WTC11 (cell line): Measurements from ENCODE around the gene PRR7. TPM values are rescaled to one million over a fixed set of nuclear protein-coding genes. Genes with fewer than 3 reads are reported as not detected.

Experiments used
- ATAC-seq: fragments of 200-7000 bp; cut with Tn5 transposase; 2 replicates; pipeline ENCODE4 v1.10.0; 2021; ENCODE audit warnings: mild to moderate bottlenecking, moderate library complexity
- CTCF ChIA-PET: fragments of 300-600 bp; sonication (Branson Sonifier 250); formaldehyde crosslinking; loops from one replicate; lab custom pipeline; 2021; ENCODE audit warnings: antibody characterized with exemption; lab: Charles Lee
- POLR2A ChIA-PET: fragments of 350-600 bp; sonication (Branson Sonifier 250); formaldehyde crosslinking; loops from one replicate; lab custom pipeline; 2021; ENCODE audit warnings: antibody characterized with exemption; lab: Charles Lee
- DNase-seq: peaks from one replicate; pipeline ENCODE4 v3.0.0; 2021; ENCODE audit warnings: low spot score
- H3K27ac Mint-ChIP-seq: 2 replicates; pipeline ENCODE4 v1.8.0; 2021; ENCODE audit warnings: mixed read lengths
- H3K27me3 Mint-ChIP-seq: 2 replicates; pipeline ENCODE4 v1.8.0; 2021; ENCODE audit warnings: low read depth, mild to moderate bottlenecking, moderate library complexity, mixed read lengths
- H3K36me3 Mint-ChIP-seq: 2 replicates; pipeline ENCODE4 v1.8.0; 2021; ENCODE audit warnings: mixed read lengths
- H3K4me1 Mint-ChIP-seq: 2 replicates; pipeline ENCODE4 v1.8.0; 2022; ENCODE audit warnings: mixed read lengths
- H3K4me3 Mint-ChIP-seq: 2 replicates; pipeline ENCODE4 v1.8.0; 2021; ENCODE audit warnings: mild to moderate bottlenecking, moderate library complexity, mixed read lengths
- H3K9me3 Mint-ChIP-seq: 2 replicates; pipeline ENCODE4 v1.8.0; 2021; ENCODE audit warnings: mixed read lengths
- ELF4 ChIP-seq: sonication (generic); formaldehyde crosslinking; IDR thresholded peaks from 2 replicates; pipeline ENCODE4 v1.8.1; 2022; ENCODE audit warnings: low read depth, mild to moderate bottlenecking, moderate library complexity, missing genetic modification reagents
- FOXJ3 ChIP-seq: sonication (generic); formaldehyde crosslinking; IDR thresholded peaks from 2 replicates; pipeline ENCODE4 v1.9.0; 2021; ENCODE audit warnings: missing genetic modification reagents, mild to moderate bottlenecking, borderline replicate concordance
- KAT7 ChIP-seq: sonication (generic); formaldehyde crosslinking; IDR thresholded peaks from 2 replicates; pipeline ENCODE4 v1.8.1; 2023; ENCODE audit warnings: missing genetic modification reagents, mild to moderate bottlenecking, borderline replicate concordance
- MYBL2 ChIP-seq: sonication (generic); formaldehyde crosslinking; IDR thresholded peaks from 2 replicates; pipeline ENCODE4 v1.8.1; 2023; ENCODE audit warnings: mild to moderate bottlenecking, moderate library complexity, missing genetic modification reagents
- SMAD4 ChIP-seq: sonication (generic); formaldehyde crosslinking; IDR thresholded peaks from 2 replicates; pipeline ENCODE4 v1.8.0; 2022; ENCODE audit warnings: mild to moderate bottlenecking, missing genetic modification reagents
- TEAD1 ChIP-seq: sonication (generic); formaldehyde crosslinking; IDR thresholded peaks from 2 replicates; pipeline ENCODE4 v1.8.0; 2022; ENCODE audit warnings: mild to moderate bottlenecking, missing genetic modification reagents
- ZMAT4 ChIP-seq: fragments of 250-450 bp; sonication (Bioruptor Pico); IDR thresholded peaks from 2 replicates; pipeline ENCODE4 v1.9.0; 2021; ENCODE audit warnings: mild to moderate bottlenecking
- ZNF121 ChIP-seq: sonication (generic); formaldehyde crosslinking; IDR thresholded peaks from 2 replicates; pipeline ENCODE4 v1.8.0; 2023; ENCODE audit warnings: missing genetic modification reagents
- ZNF232 ChIP-seq: sonication (generic); formaldehyde crosslinking; IDR thresholded peaks from 2 replicates; pipeline ENCODE4 v1.8.0; 2022; ENCODE audit warnings: mild to moderate bottlenecking, missing genetic modification reagents
- ZNF396 ChIP-seq: fragments of 250-450 bp; sonication (Bioruptor Pico); IDR thresholded peaks from 2 replicates; pipeline ENCODE4 v1.8.0; 2021; ENCODE audit warnings: mild to moderate bottlenecking, moderate library complexity, borderline replicate concordance
- ZNF671 ChIP-seq: fragments of 250-450 bp; sonication (Bioruptor Pico); IDR thresholded peaks from 2 replicates; pipeline ENCODE4 v1.8.0; 2021; ENCODE audit warnings: mild to moderate bottlenecking
- total RNA-seq: library from RNA; stranded (reverse); gene quantifications from 3 replicates; pipeline ENCODE4 v1.2.3, GENCODE V29; 2021
- TF ChIP-seq, protein P1 (sequence below): sonication (generic); formaldehyde crosslinking; IDR thresholded peaks from 2 replicates; pipeline ENCODE4 v1.8.0; 2022; ENCODE audit warnings: missing genetic modification reagents
- TF ChIP-seq, protein P2 (sequence below): sonication (generic); formaldehyde crosslinking; IDR thresholded peaks from 2 replicates; pipeline ENCODE4 v1.8.1; 2022; ENCODE audit warnings: missing genetic modification reagents, borderline replicate concordance
- TF ChIP-seq, protein P3 (sequence below): fragments of 250-450 bp; sonication (Bioruptor Pico); IDR thresholded peaks from 2 replicates; pipeline ENCODE4 v1.9.0; 2021; ENCODE audit warnings: mild to moderate bottlenecking
- TF ChIP-seq, protein P4 (sequence below): sonication (generic); formaldehyde crosslinking; IDR thresholded peaks from 2 replicates; pipeline ENCODE4 v1.8.1; 2023; ENCODE audit warnings: mild to moderate bottlenecking, missing genetic modification reagents, borderline replicate concordance
- TF ChIP-seq, protein P5 (sequence below): fragments of 250-450 bp; sonication (Bioruptor Pico); IDR thresholded peaks from 2 replicates; pipeline ENCODE4 v1.8.0; 2021; ENCODE audit warnings: mild to moderate bottlenecking

The PRR7 gene
- total RNA-seq, 1 experiment from 2014 or later: 13.1 TPM

GRCh38 chr5:177503351-177504085, 56.9 kb downstream of the PRR7 start (continued):
- TF ChIP-seq TEAD1 (CRISPR knock-in tag) (no peak), ZNF232 (CRISPR knock-in tag) (no peak)

DNA sequence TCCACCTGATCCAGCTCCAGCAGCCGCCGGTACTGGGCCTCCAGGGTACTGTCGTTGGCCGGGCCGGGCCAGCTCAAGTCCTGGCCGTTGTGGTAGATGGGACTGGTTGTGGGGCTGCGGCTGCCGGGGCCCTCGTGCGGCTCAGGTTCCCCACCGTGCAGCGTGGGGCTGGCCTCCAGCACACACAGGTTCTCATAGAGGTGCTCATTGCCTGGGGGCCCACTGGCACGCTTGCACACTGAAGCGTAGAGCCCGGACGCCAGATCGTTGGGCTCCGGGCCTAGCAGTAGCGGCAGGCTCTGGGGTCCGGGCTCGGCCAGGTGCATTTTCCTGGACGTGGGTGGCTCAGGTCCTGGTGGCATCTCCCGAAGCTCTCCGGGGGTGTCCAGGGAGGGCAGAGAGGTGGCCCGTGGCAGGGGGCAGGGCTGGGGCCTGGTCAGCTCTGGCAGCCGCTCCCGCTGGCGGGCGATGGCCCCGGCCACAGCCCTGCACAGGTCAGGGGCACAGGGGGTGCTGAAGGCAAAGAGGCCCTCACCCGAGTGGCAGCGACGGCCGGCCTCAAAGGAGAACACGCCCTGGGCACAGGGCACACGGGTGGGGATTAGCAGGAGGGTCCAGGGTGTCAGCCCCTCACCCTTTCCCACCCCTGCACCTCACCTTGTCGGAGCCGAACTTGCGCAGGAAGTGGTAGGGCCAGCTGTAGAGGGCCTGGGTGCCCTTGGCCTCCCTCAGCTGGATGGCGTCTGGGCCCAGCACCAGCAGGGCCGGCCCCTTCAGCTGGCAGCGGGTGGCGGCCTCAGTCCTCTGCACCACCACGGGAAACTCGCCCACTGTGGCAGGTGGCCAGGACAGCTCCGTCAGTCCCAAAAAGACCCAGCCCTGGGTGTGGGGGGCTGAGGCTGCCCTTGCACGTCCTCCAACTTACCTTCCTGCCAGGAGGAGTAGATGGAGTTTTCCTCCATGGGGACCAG, 57.8 kb downstream of the PRR7 start:
- Mint-ChIP-seq H3K4me3 (no peak overlapping the region), H3K36me3 (peaks cover 10% of the 10 kb centered on the region), H3K4me1 (peaks cover 11% of the 10 kb centered on the region), H3K27ac (no peak overlapping the region), H3K9me3 (no peaks in the 10 kb centered on the region), H3K27me3 (peaks cover 13% of the 10 kb centered on the region)
- TF ChIP-seq, protein P1, sequence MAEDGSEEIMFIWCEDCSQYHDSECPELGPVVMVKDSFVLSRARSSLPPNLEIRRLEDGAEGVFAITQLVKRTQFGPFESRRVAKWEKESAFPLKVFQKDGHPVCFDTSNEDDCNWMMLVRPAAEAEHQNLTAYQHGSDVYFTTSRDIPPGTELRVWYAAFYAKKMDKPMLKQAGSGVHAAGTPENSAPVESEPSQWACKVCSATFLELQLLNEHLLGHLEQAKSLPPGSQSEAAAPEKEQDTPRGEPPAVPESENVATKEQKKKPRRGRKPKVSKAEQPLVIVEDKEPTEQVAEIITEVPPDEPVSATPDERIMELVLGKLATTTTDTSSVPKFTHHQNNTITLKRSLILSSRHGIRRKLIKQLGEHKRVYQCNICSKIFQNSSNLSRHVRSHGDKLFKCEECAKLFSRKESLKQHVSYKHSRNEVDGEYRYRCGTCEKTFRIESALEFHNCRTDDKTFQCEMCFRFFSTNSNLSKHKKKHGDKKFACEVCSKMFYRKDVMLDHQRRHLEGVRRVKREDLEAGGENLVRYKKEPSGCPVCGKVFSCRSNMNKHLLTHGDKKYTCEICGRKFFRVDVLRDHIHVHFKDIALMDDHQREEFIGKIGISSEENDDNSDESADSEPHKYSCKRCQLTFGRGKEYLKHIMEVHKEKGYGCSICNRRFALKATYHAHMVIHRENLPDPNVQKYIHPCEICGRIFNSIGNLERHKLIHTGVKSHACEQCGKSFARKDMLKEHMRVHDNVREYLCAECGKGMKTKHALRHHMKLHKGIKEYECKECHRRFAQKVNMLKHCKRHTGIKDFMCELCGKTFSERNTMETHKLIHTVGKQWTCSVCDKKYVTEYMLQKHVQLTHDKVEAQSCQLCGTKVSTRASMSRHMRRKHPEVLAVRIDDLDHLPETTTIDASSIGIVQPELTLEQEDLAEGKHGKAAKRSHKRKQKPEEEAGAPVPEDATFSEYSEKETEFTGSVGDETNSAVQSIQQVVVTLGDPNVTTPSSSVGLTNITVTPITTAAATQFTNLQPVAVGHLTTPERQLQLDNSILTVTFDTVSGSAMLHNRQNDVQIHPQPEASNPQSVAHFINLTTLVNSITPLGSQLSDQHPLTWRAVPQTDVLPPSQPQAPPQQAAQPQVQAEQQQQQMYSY: no peak
- no peak for TF ChIP-seq SMAD4 (CRISPR knock-in tag)
- TF ChIP-seq, protein P2, sequence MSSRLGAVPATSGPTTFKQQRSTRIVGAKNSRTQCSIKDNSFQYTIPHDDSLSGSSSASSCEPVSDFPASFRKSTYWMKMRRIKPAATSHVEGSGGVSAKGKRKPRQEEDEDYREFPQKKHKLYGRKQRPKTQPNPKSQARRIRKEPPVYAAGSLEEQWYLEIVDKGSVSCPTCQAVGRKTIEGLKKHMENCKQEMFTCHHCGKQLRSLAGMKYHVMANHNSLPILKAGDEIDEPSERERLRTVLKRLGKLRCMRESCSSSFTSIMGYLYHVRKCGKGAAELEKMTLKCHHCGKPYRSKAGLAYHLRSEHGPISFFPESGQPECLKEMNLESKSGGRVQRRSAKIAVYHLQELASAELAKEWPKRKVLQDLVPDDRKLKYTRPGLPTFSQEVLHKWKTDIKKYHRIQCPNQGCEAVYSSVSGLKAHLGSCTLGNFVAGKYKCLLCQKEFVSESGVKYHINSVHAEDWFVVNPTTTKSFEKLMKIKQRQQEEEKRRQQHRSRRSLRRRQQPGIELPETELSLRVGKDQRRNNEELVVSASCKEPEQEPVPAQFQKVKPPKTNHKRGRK: no peak
- no peak for TF ChIP-seq MYBL2 (CRISPR knock-in tag)
- TF ChIP-seq ELF4: no peak
- TF ChIP-seq ZNF121 (CRISPR knock-in tag): no peak
- no peak for TF ChIP-seq FOXJ3 (CRISPR knock-in tag)
- no peak for DNase-seq
- CTCF ChIA-PET: interaction anchor here (1.1 to 3.8 kb wide), 5 partner anchors 13 to 114 kb away, joined by 3 to 29 read pairs (median 6); no protein-coding TSS in a partner anchor
- ATAC-seq: no peak
- POLR2A ChIA-PET: no interaction called here

DNA sequence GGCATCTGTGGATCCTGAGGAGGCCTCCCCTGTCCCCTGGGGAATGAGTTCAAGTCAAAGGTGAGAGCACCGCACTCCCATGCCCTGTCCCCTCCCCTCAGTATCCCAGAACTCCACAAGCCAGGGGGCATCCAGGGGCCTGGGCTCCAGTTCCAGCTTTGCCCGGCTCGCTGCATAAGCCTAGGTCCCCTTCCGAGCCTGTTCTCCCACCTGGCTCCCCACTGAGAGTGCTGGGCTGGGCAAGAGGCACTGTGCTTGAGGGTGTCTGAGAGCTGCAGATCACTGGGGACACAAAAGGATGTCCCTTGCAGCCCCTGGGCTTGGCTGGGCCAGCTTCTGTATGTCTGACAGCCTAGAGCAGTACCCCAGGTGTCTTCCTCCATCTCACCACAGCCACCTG, 58.5 kb downstream of the PRR7 start:
- Mint-ChIP-seq H3K4me1 (peaks cover 18% of the 10 kb centered on the region), H3K9me3 (no peaks in the 10 kb centered on the region), H3K4me3 (no peak overlapping the region), H3K27ac (no peak overlapping the region), H3K27me3 (peaks cover 6% of the 10 kb centered on the region), H3K36me3 (peaks cover 10% of the 10 kb centered on the region)
- DNase-seq (no peak), ATAC-seq (no peak)
- CTCF ChIA-PET: interaction anchor here (1.1 to 6.3 kb wide), 4 partner anchors 10 to 48 kb away, joined by 3 to 57 read pairs (median 6); partner anchors contain the start of gene PDLIM7
- POLR2A ChIA-PET: no interaction called here
- TF ChIP-seq KAT7: no peak
- no peak for TF ChIP-seq ZNF671
- TF ChIP-seq, protein P3, sequence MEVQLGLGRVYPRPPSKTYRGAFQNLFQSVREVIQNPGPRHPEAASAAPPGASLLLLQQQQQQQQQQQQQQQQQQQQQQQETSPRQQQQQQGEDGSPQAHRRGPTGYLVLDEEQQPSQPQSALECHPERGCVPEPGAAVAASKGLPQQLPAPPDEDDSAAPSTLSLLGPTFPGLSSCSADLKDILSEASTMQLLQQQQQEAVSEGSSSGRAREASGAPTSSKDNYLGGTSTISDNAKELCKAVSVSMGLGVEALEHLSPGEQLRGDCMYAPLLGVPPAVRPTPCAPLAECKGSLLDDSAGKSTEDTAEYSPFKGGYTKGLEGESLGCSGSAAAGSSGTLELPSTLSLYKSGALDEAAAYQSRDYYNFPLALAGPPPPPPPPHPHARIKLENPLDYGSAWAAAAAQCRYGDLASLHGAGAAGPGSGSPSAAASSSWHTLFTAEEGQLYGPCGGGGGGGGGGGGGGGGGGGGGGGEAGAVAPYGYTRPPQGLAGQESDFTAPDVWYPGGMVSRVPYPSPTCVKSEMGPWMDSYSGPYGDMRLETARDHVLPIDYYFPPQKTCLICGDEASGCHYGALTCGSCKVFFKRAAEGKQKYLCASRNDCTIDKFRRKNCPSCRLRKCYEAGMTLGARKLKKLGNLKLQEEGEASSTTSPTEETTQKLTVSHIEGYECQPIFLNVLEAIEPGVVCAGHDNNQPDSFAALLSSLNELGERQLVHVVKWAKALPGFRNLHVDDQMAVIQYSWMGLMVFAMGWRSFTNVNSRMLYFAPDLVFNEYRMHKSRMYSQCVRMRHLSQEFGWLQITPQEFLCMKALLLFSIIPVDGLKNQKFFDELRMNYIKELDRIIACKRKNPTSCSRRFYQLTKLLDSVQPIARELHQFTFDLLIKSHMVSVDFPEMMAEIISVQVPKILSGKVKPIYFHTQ: no peak
- TF ChIP-seq ZNF396: no peak
- TF ChIP-seq, protein P4, sequence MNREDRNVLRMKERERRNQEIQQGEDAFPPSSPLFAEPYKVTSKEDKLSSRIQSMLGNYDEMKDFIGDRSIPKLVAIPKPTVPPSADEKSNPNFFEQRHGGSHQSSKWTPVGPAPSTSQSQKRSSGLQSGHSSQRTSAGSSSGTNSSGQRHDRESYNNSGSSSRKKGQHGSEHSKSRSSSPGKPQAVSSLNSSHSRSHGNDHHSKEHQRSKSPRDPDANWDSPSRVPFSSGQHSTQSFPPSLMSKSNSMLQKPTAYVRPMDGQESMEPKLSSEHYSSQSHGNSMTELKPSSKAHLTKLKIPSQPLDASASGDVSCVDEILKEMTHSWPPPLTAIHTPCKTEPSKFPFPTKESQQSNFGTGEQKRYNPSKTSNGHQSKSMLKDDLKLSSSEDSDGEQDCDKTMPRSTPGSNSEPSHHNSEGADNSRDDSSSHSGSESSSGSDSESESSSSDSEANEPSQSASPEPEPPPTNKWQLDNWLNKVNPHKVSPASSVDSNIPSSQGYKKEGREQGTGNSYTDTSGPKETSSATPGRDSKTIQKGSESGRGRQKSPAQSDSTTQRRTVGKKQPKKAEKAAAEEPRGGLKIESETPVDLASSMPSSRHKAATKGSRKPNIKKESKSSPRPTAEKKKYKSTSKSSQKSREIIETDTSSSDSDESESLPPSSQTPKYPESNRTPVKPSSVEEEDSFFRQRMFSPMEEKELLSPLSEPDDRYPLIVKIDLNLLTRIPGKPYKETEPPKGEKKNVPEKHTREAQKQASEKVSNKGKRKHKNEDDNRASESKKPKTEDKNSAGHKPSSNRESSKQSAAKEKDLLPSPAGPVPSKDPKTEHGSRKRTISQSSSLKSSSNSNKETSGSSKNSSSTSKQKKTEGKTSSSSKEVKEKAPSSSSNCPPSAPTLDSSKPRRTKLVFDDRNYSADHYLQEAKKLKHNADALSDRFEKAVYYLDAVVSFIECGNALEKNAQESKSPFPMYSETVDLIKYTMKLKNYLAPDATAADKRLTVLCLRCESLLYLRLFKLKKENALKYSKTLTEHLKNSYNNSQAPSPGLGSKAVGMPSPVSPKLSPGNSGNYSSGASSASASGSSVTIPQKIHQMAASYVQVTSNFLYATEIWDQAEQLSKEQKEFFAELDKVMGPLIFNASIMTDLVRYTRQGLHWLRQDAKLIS (CRISPR knock-in tag): no peak
- no peak for TF ChIP-seq ZMAT4 (CRISPR knock-in tag)
- TF ChIP-seq, protein P5, sequence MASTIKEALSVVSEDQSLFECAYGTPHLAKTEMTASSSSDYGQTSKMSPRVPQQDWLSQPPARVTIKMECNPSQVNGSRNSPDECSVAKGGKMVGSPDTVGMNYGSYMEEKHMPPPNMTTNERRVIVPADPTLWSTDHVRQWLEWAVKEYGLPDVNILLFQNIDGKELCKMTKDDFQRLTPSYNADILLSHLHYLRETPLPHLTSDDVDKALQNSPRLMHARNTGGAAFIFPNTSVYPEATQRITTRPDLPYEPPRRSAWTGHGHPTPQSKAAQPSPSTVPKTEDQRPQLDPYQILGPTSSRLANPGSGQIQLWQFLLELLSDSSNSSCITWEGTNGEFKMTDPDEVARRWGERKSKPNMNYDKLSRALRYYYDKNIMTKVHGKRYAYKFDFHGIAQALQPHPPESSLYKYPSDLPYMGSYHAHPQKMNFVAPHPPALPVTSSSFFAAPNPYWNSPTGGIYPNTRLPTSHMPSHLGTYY: no peak
